WTC11 (cell line): ENCODE measurements around the gene USP17L30.
"Not testable (repeated sequence)": the region's sequence is repeated elsewhere in the genome, so short reads cannot be mapped to it uniquely, and the experiment has no call there.

ENCODE experiments used
- GRHL2 ChIP-seq: fragments of 250-450 bp; sonication (Bioruptor Pico); IDR thresholded peaks from 2 replicates; pipeline ENCODE4 v1.8.0; 2022; ENCODE audit warnings: mild to moderate bottlenecking, moderate library complexity; ENCODE audit not compliant: insufficient replicate concordance, severe bottlenecking
- NFE2L1 ChIP-seq: sonication (generic); formaldehyde crosslinking; IDR thresholded peaks from 2 replicates; pipeline ENCODE4 v1.8.1; 2023; ENCODE audit warnings: missing genetic modification reagents
- NR1H2 ChIP-seq: sonication (generic); formaldehyde crosslinking; IDR thresholded peaks from 2 replicates; pipeline ENCODE4 v1.9.0; 2021; ENCODE audit warnings: mild to moderate bottlenecking, moderate library complexity, missing genetic modification reagents
- NR2C2 ChIP-seq: sonication (generic); formaldehyde crosslinking; IDR thresholded peaks from 2 replicates; pipeline ENCODE4 v1.8.0; 2022; ENCODE audit warnings: mild to moderate bottlenecking, missing genetic modification reagents
- NR3C1 ChIP-seq: sonication (generic); formaldehyde crosslinking; conservative IDR thresholded peaks from 2 replicates; pipeline ENCODE4 v1.8.1; 2023; ENCODE audit warnings: low read depth, mild to moderate bottlenecking, missing genetic modification reagents
- TF ChIP-seq, protein P1 (sequence below): sonication (generic); formaldehyde crosslinking; IDR thresholded peaks from 2 replicates; pipeline ENCODE4 v1.8.0; 2022; ENCODE audit warnings: mild to moderate bottlenecking, missing genetic modification reagents
- TF ChIP-seq, protein P2 (sequence below): fragments of 200-600 bp; IDR thresholded peaks from 2 replicates; pipeline ENCODE4 v1.8.0; 2022; ENCODE audit warnings: antibody characterized with exemption
- TF ChIP-seq, protein P3 (sequence below): sonication (generic); formaldehyde crosslinking; IDR thresholded peaks from 2 replicates; pipeline ENCODE4 v1.8.0; 2022; ENCODE audit warnings: mild to moderate bottlenecking, missing genetic modification reagents
- TF ChIP-seq, protein P4 (sequence below): sonication (generic); formaldehyde crosslinking; IDR thresholded peaks from 2 replicates; pipeline ENCODE4 v1.8.1; 2023; ENCODE audit warnings: mild to moderate bottlenecking, missing genetic modification reagents, moderate library complexity
- TF ChIP-seq, protein P5 (sequence below): sonication (generic); formaldehyde crosslinking; IDR thresholded peaks from 2 replicates; pipeline ENCODE4 v1.8.1; 2023; ENCODE audit warnings: mild to moderate bottlenecking, missing genetic modification reagents, moderate library complexity
- TF ChIP-seq, protein P6 (sequence below): sonication (generic); formaldehyde crosslinking; IDR thresholded peaks from 2 replicates; pipeline ENCODE4 v1.8.1; 2022; ENCODE audit warnings: low read depth, mild to moderate bottlenecking, moderate library complexity, missing genetic modification reagents, borderline replicate concordance

DNA sequence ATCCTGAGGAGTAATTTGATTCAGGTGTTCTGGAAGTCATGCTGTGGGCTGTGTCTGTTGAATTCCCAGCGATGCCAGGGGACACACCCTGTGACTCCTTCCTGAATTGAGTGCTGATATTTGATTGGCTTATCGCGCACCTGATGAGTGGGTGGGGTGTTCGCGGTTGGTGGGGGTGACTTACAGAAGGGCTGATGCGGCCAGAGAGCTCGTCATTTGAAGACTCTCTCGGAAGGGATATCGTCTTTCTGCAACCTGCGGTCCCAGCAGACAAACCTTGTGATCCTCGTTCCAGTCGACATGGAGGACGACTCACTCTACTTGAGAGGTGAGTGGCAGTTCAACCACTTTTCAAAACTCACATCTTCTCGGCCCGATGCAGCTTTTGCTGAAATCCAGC lies 28.6 kb upstream of the USP17L30 start, which contains the start of gene USP17L26:
- TF ChIP-seq, protein P1, sequence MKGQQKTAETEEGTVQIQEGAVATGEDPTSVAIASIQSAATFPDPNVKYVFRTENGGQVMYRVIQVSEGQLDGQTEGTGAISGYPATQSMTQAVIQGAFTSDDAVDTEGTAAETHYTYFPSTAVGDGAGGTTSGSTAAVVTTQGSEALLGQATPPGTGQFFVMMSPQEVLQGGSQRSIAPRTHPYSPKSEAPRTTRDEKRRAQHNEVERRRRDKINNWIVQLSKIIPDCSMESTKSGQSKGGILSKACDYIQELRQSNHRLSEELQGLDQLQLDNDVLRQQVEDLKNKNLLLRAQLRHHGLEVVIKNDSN (CRISPR knock-in tag) = not testable (repeated sequence)
- TF ChIP-seq, protein P2, sequence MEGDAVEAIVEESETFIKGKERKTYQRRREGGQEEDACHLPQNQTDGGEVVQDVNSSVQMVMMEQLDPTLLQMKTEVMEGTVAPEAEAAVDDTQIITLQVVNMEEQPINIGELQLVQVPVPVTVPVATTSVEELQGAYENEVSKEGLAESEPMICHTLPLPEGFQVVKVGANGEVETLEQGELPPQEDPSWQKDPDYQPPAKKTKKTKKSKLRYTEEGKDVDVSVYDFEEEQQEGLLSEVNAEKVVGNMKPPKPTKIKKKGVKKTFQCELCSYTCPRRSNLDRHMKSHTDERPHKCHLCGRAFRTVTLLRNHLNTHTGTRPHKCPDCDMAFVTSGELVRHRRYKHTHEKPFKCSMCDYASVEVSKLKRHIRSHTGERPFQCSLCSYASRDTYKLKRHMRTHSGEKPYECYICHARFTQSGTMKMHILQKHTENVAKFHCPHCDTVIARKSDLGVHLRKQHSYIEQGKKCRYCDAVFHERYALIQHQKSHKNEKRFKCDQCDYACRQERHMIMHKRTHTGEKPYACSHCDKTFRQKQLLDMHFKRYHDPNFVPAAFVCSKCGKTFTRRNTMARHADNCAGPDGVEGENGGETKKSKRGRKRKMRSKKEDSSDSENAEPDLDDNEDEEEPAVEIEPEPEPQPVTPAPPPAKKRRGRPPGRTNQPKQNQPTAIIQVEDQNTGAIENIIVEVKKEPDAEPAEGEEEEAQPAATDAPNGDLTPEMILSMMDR = not testable (repeated sequence)
- TF ChIP-seq NR3C1, NR1H2, NR2C2, GRHL2, NFE2L1 (CRISPR knock-in tag): not testable (repeated sequence)
- TF ChIP-seq, protein P3, sequence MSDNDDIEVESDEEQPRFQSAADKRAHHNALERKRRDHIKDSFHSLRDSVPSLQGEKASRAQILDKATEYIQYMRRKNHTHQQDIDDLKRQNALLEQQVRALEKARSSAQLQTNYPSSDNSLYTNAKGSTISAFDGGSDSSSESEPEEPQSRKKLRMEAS (CRISPR knock-in tag) = not testable (repeated sequence)
- TF ChIP-seq, protein P4, sequence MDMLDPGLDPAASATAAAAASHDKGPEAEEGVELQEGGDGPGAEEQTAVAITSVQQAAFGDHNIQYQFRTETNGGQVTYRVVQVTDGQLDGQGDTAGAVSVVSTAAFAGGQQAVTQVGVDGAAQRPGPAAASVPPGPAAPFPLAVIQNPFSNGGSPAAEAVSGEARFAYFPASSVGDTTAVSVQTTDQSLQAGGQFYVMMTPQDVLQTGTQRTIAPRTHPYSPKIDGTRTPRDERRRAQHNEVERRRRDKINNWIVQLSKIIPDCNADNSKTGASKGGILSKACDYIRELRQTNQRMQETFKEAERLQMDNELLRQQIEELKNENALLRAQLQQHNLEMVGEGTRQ (CRISPR knock-in tag) = not testable (repeated sequence)
- TF ChIP-seq, protein P5, sequence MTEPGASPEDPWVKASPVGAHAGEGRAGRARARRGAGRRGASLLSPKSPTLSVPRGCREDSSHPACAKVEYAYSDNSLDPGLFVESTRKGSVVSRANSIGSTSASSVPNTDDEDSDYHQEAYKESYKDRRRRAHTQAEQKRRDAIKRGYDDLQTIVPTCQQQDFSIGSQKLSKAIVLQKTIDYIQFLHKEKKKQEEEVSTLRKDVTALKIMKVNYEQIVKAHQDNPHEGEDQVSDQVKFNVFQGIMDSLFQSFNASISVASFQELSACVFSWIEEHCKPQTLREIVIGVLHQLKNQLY (CRISPR knock-in tag) = not testable (repeated sequence)
- TF ChIP-seq, protein P6, sequence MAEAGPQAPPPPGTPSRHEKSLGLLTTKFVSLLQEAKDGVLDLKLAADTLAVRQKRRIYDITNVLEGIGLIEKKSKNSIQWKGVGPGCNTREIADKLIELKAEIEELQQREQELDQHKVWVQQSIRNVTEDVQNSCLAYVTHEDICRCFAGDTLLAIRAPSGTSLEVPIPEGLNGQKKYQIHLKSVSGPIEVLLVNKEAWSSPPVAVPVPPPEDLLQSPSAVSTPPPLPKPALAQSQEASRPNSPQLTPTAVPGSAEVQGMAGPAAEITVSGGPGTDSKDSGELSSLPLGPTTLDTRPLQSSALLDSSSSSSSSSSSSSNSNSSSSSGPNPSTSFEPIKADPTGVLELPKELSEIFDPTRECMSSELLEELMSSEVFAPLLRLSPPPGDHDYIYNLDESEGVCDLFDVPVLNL = not testable (repeated sequence)
